ENCODE measurements around the gene GPR61. TPM values are rescaled to one million over a fixed set of nuclear protein-coding genes. Genes with fewer than 3 reads are reported as not detected.

GPR61 gene
- total RNA-seq, 1 experiment from 2014 or later = 0.48 TPM

DNA sequence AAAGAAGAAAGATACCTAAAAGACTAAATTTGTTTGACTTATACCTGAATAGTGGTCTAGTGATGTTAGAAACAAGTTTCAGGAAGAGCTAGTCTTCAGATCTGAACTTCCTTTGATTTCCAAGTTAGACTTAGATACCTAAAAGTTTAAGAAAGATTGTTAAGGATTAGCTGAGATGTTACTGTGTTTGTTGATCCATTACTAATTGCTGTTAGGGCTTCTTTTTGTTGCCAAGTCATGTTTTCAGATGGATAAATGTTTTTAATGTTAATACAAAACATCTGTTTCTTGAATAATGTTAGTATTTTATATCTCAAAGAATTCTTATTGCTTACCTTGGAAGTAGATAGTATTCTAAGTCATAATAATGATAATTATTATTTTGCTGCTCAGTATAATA, 20.3 kb downstream of the GPR61 start:
- Mint-ChIP-seq H3K4me3 (no peak overlapping the region), H3K27ac (no peak overlapping the region)
- H4K20me1 ChIP-seq (ENCODE audit: control insufficient read depth, insufficient read depth, insufficient read length) = no peaks in the 10 kb centered on the region

More for the DNA sequence above, 20.3 kb downstream of the GPR61 start:
- Mint-ChIP-seq H3K9me3 (no peaks in the 10 kb centered on the region; a peak in 1 of 5 replicates), H3K4me1 (peaks cover 33 to 36% of the 10 kb centered on the region in 2 experiments), H3K36me3 (ENCODE audit: insufficient read depth in 1 of 3, low read depth in 3 of 3) (peaks cover 3 to 5% (median 4%) of the 10 kb centered on the region in 3 experiments; a peak in 6 of 7 replicates), H3K27me3 (ENCODE audit: low read depth) (no peaks in the 10 kb centered on the region)
- Histone ChIP-seq H3K4me1 (ENCODE audit: insufficient read depth, low read length) (no peaks in the 10 kb centered on the region; the same call in 1 of the 2 replicates), H3K23ac (ENCODE audit: insufficient read length, low read depth, low read length) (no peak overlapping the region), H3K27me3 (ENCODE audit: insufficient read depth, low read length) (no peaks in the 10 kb centered on the region), H3K27ac (ENCODE audit: insufficient read length, low read depth, low read length) (no peak overlapping the region), H4K5ac (ENCODE audit: insufficient read length, low read depth, low read length) (no peak overlapping the region), H4K91ac (ENCODE audit: insufficient read length, low read depth, low read length) (no peak overlapping the region), H3K56ac (ENCODE audit: insufficient read length, low read depth, low read length) (no peak overlapping the region), H2BK5ac (ENCODE audit: insufficient read length, low read length) (no peak overlapping the region), H3K4ac (ENCODE audit: low read depth, low read length) (no peak overlapping the region), H2BK15ac (ENCODE audit: low read depth, low read length) (no peak overlapping the region), H3K79me2 (ENCODE audit: insufficient read depth, low read length) (peaks cover 26% of the 10 kb centered on the region; the same call in 1 of the 2 replicates), H3K9me3 (ENCODE audit: control insufficient read depth, low read depth, low read length) (no peaks in the 10 kb centered on the region), H3K4me2 (ENCODE audit: insufficient read depth, insufficient read length, low read length) (no peak overlapping the region), H2BK120ac (ENCODE audit: low read depth, low read length, poor library complexity, severe bottlenecking) (no peak overlapping the region), H3K18ac (ENCODE audit: insufficient read length, low read depth, low read length) (no peak overlapping the region), H3K14ac (ENCODE audit: insufficient read depth, low read length) (no peak overlapping the region), H2AK5ac (ENCODE audit: insufficient read length, low read length) (no peak overlapping the region), H4K8ac (replicated peaks; ENCODE audit: insufficient read length, low read depth, low read length) (no peak overlapping the region), H2BK20ac (ENCODE audit: low read depth, low read length, poor library complexity, severe bottlenecking) (no peak overlapping the region), H3K79me1 (ENCODE audit: insufficient read depth, low read depth, low read length, poor library complexity, severe bottlenecking) (peaks cover 3% of the 10 kb centered on the region), H3K9ac (ENCODE audit: extremely low read depth, insufficient read length, low read length) (no peak overlapping the region), H2BK12ac (ENCODE audit: insufficient read length, low read depth, low read length) (no peak overlapping the region), H3T11ph (ENCODE audit: low read length) (no peak overlapping the region), H3K23me2 (ENCODE audit: insufficient read length, low read depth, low read length, poor library complexity, severe bottlenecking) (no peaks in the 10 kb centered on the region), H2AFZ (ENCODE audit: low read length) (no peak overlapping the region)
- no peak for DNase-seq
- TF ChIP-seq, protein P1, sequence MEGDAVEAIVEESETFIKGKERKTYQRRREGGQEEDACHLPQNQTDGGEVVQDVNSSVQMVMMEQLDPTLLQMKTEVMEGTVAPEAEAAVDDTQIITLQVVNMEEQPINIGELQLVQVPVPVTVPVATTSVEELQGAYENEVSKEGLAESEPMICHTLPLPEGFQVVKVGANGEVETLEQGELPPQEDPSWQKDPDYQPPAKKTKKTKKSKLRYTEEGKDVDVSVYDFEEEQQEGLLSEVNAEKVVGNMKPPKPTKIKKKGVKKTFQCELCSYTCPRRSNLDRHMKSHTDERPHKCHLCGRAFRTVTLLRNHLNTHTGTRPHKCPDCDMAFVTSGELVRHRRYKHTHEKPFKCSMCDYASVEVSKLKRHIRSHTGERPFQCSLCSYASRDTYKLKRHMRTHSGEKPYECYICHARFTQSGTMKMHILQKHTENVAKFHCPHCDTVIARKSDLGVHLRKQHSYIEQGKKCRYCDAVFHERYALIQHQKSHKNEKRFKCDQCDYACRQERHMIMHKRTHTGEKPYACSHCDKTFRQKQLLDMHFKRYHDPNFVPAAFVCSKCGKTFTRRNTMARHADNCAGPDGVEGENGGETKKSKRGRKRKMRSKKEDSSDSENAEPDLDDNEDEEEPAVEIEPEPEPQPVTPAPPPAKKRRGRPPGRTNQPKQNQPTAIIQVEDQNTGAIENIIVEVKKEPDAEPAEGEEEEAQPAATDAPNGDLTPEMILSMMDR (conservative IDR thresholded peaks at IDR 0.05) = no peak
